DLD1 (cell line): ENCODE results near the gene TCOF1.

Source experiments
- in situ Hi-C: cut with HindIII; loops from 2 replicates; pipeline ENCODE4 v1.10.0; 2017; ENCODE audit warnings: low sequenced_read_pairs

TCOF1 gene

DNA sequence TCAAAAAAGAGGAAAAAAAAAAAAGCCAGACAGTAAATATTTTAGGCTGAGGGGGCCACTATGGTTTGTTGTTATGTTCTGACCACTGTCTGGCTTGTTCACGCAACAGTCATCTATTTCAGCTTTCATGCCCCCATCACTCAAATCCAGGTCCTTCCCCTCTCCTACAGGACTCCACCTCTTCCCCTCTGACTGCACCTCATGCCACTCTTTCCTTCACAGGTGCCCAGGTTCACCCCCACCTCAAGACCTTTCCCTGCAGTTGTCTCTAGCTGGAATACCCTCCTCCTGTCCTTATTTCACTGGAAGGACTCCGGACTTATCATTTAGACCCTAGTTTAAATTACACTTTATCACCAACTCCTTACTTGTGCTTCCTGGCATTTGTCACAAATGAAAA is 88.6 kb downstream of the TCOF1 start:
- in situ Hi-C loops, result no loop called here

DNA sequence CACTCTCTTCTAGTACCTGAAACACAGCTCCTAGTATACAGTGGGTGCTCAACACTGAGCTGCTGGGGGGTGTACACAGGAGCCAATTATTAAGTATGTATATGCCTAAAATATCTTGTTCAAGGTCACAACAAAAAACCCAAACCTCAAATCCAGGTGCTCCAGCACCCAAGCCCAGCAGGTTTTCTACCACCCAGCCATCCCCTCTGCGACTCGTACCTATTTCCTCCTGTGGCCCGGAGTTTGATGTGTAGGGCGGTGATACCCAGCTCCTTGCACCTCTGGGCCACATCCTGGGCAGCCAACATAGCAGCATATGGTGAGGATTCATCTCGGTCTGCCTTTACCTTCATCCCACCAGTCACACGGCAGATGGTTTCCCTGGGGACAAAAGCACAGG is 89.1 kb downstream of the TCOF1 start:
- in situ Hi-C loops, result no loop called here

DNA sequence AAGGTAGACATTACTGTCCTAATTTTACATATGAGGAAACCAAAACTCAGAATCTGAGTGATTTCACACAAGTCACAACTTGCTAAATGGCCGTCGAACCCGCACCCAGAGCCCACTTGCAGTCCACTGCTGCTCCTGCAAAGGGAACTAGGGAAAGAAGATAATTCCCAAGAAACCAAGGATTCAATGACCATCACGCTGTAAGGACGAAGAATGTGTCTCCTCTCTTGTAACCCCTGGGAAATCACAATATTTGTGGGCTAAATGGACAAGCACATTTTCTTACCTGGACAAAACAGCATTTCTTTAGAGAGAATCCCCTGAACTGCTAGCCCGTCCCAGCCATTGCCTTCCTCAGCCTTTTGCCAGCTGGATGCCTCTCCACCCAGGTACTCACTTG is 89.7 kb downstream of the TCOF1 start:
- in situ Hi-C loops, result no loop called here

- in situ Hi-C loops, result no loop called here
Measured at GRCh38 chr5:150448334-150448733, 90.8 kb downstream of the TCOF1 start.

- in situ Hi-C loops, result no loop called here
Measured at GRCh38 chr5:150448952-150449516, 91.5 kb downstream of the TCOF1 start.
